Mucosa of rectum (tissue), 2 donors: Measurements from ENCODE around the gene NID1.
"Not testable (repeated sequence)": the region's sequence is repeated elsewhere in the genome, so short reads cannot be mapped to it uniquely, and the experiment has no call there.

Experiments
- H3K27ac ChIP-seq, 2 donors: one replicate each; pipeline ENCODE4 v1.7.0; 2013; ENCODE audit warnings: inconsistent platforms in 2 of 2, low read depth in 2 of 2, low read length in 2 of 2
- H3K27me3 ChIP-seq, 2 donors: one replicate each; pipeline ENCODE4 v1.7.0; 2013; ENCODE audit warnings: low read length in 2 of 2; ENCODE audit not compliant: control insufficient read depth in 2 of 2, insufficient read depth in 2 of 2
- H3K36me3 ChIP-seq, 2 donors: one replicate each; pipeline ENCODE4 v1.7.0; 2013; ENCODE audit warnings: low read length in 2 of 2; ENCODE audit not compliant: control insufficient read depth in 2 of 2, insufficient read depth in 2 of 2
- H3K4me1 ChIP-seq, 2 donors: one replicate each; pipeline ENCODE4 v1.7.0; 2013; ENCODE audit warnings: low read length in 2 of 2, mild to moderate bottlenecking in 1 of 2; ENCODE audit not compliant: control insufficient read depth in 2 of 2, insufficient read depth in 2 of 2
- H3K4me3 ChIP-seq, 2 donors: one replicate each; pipeline ENCODE4 v1.7.0; 2013; ENCODE audit warnings: low read length in 2 of 2
- H3K9ac ChIP-seq, 2 donors: one replicate each; pipeline ENCODE4 v1.7.0; 2013; ENCODE audit warnings: low read length in 2 of 2, low read depth in 1 of 2, mild to moderate bottlenecking in 1 of 2
- H3K9me3 ChIP-seq, 2 donors: one replicate each; pipeline ENCODE4 v1.7.0; 2013; ENCODE audit warnings: low read length in 2 of 2; ENCODE audit not compliant: control insufficient read depth in 2 of 2
- donor health status: healthy.
- donor health status: Normal muscosa, but diverticular disease.

The NID1 gene

GRCh38 chr1:236081546-236082227 is 16.8 kb upstream of the NID1 start:
- no peak overlapping the region for H3K4me3 ChIP-seq
- H3K27me3 ChIP-seq, result no peaks in the 10 kb centered on the region
- H3K4me1 ChIP-seq, result peaks cover 0 to 3% of the 10 kb centered on the region in 2 donors
- no peaks in the 10 kb centered on the region for H3K9me3 ChIP-seq
- no peak overlapping the region for H3K9ac ChIP-seq
- H3K36me3 ChIP-seq, result no peaks in the 10 kb centered on the region
- no peak overlapping the region for H3K27ac ChIP-seq

GRCh38 chr1:236079703-236080102 is 14.8 kb upstream of the NID1 start:
- Histone ChIP-seq H3K27ac (no peak overlapping the region), H3K4me1 (peaks cover 0 to 3% of the 10 kb centered on the region in 2 donors), H3K27me3 (no peaks in the 10 kb centered on the region), H3K36me3 (no peaks in the 10 kb centered on the region), H3K9ac (no peak overlapping the region), H3K9me3 (no peaks in the 10 kb centered on the region), H3K4me3 (no peak overlapping the region)

GRCh38 chr1:236078993-236079392 is 14.1 kb upstream of the NID1 start:
- H3K4me3 ChIP-seq, result no peak overlapping the region
- H3K4me1 ChIP-seq, result peaks cover 0 to 3% of the 10 kb centered on the region in 2 donors
- H3K9ac ChIP-seq, result no peak overlapping the region
- no peaks in the 10 kb centered on the region for H3K27me3 ChIP-seq
- H3K27ac ChIP-seq, result no peak overlapping the region
- H3K36me3 ChIP-seq, result no peaks in the 10 kb centered on the region
- no peaks in the 10 kb centered on the region for H3K9me3 ChIP-seq

GRCh38 chr1:236078077-236078476 is 13.2 kb upstream of the NID1 start:
- H3K27me3 ChIP-seq, H3K4me3 ChIP-seq, H3K9ac ChIP-seq, H3K36me3 ChIP-seq, H3K9me3 ChIP-seq, H3K4me1 ChIP-seq, H3K27ac ChIP-seq: not testable (repeated sequence)

GRCh38 chr1:236075848-236076247 is 11.0 kb upstream of the NID1 start:
- no peak overlapping the region for H3K27ac ChIP-seq
- no peaks in the 10 kb centered on the region for H3K4me1 ChIP-seq
- no peaks in the 10 kb centered on the region for H3K9me3 ChIP-seq
- no peaks in the 10 kb centered on the region for H3K27me3 ChIP-seq
- no peak overlapping the region for H3K9ac ChIP-seq
- H3K36me3 ChIP-seq, result no peaks in the 10 kb centered on the region
- no peak overlapping the region for H3K4me3 ChIP-seq

- Histone ChIP-seq H3K9ac (no peak overlapping the region), H3K4me1 (no peaks in the 10 kb centered on the region), H3K27ac (no peak overlapping the region), H3K4me3 (no peak overlapping the region), H3K9me3 (peaks cover 0 to 3% of the 10 kb centered on the region in 2 donors), H3K27me3 (no peaks in the 10 kb centered on the region), H3K36me3 (no peaks in the 10 kb centered on the region)
These were observed 8.5 kb upstream of the NID1 start for GRCh38 chr1:236073307-236073897.

- H3K4me1 ChIP-seq, result no peaks in the 10 kb centered on the region
- no peak overlapping the region for H3K9ac ChIP-seq
- no peak overlapping the region for H3K4me3 ChIP-seq
- no peak overlapping the region for H3K27ac ChIP-seq
- peaks cover 0 to 3% of the 10 kb centered on the region in 2 donors for H3K9me3 ChIP-seq
- no peaks in the 10 kb centered on the region for H3K36me3 ChIP-seq
- peaks cover 0 to 2% of the 10 kb centered on the region in 2 donors for H3K27me3 ChIP-seq
These were observed 7.1 kb upstream of the NID1 start for GRCh38 chr1:236072001-236072400.

- Histone ChIP-seq H3K4me1 (peaks cover 0 to 5% of the 10 kb centered on the region in 2 donors), H3K27me3 (peaks cover 4 to 7% of the 10 kb centered on the region in 2 donors), H3K4me3 (no peak overlapping the region), H3K9me3 (peaks cover 0 to 3% of the 10 kb centered on the region in 2 donors), H3K9ac (no peak overlapping the region), H3K36me3 (no peaks in the 10 kb centered on the region), H3K27ac (no peak overlapping the region)
These were observed 5.9 kb upstream of the NID1 start for GRCh38 chr1:236070753-236071152.

GRCh38 chr1:236069796-236070195 is 4.9 kb upstream of the NID1 start:
- no peaks in the 10 kb centered on the region for H3K36me3 ChIP-seq
- no peak overlapping the region for H3K27ac ChIP-seq
- peaks cover 5 to 11% of the 10 kb centered on the region in 2 donors for H3K4me1 ChIP-seq
- H3K9me3 ChIP-seq, result peaks cover 0 to 3% of the 10 kb centered on the region in 2 donors
- no peak overlapping the region for H3K4me3 ChIP-seq
- H3K9ac ChIP-seq, result no peak overlapping the region
- peaks cover 8 to 16% of the 10 kb centered on the region in 2 donors for H3K27me3 ChIP-seq

- Histone ChIP-seq H3K4me1 (peaks cover 13 to 19% of the 10 kb centered on the region in 2 donors), H3K9ac (no peak overlapping the region), H3K36me3 (no peaks in the 10 kb centered on the region), H3K27ac (peak overlapping the region; percentile 60 to 87), H3K27me3 (peaks cover 15 to 28% of the 10 kb centered on the region in 2 donors), H3K9me3 (peaks cover 0 to 3% of the 10 kb centered on the region in 2 donors), H3K4me3 (no peak overlapping the region)
These were observed 3.1 kb upstream of the NID1 start for GRCh38 chr1:236067854-236068454.
